Putamen (tissue), 1 donor: Measurements from ENCODE around the gene FLNA.

Experiments
- DNase-seq: peaks from one replicate; pipeline ENCODE4 v3.0.0-alpha.2; 2016; ENCODE audit warnings: low spot score

The FLNA gene

GRCh38 chrX:154378059-154378798, 3.8 kb upstream of the FLNA start:
- no peak for DNase-seq

- no peak for DNase-seq
Measured at GRCh38 chrX:154376774-154377173, 2.3 kb upstream of the FLNA start.

- DNase-seq, result no peak
Measured at GRCh38 chrX:154375156-154375504, 696 bp upstream of the FLNA start.

DNA sequence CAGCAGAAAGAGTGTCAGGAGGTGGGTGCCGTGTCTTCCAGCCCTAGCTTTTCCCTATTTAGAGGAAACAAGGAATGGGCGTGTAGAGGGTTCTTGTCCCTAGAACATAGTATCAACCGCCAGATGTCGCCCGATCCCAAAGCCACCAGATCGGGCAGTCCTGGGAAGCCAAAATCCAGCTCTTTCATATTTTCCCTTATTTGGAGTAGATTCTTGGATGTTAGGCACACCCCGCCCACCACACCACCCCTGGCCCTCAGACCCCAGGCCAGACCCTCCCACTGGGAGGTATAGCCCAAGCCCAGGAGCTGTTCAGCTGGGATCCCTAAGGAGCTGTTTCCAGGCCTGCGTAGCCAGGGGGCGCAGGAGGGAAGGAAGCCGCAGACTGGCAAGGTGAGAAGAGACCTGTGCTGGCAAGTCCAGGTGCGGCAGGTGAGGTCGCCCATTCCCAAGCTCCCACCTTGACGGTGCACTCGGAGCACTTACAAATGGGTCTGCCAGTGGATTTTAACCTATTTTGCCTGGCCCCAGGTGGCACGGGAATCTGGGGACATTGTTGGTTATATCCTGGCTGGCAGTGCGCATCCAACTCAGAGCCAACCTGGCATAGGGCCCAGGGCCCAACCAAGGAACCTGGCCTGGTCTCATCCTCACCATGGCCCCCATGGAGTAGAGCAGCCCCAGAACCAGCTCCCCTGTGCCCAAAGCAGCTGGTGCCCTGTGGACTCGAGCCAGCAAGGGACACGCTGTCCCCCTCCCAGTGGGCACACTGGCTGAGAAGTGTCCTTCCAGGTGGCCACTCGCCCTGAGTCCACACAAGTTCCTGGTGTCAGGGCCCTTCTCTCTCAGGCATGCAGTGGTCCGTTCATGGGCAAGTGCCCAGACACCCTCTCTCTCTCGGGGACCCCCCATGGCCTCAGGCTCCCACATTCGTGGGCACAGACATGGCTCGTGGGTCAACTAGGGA, 811 bp downstream of the FLNA start:
- no peak for DNase-seq

DNA sequence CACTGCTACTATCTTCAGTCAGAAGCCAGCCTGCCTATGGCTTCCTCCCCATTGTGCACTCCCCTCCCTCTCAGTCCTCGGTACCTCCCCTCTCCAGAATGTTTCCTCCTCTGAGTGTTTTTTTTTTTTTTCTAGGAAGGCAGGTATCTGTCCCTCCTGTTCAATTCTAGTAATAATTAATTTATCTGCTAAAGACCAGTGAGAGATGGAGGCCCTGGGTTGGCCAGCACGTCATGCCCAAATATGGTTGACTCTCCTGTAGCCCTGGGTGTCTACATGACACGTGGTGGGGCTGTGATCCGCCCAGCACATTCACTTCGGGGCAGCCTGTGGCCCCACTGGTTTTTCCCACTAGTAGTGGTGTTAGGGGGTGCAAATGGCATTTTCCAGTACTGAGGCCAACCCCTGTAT, 1.8 kb downstream of the FLNA start:
- DNase-seq, result no peak

- DNase-seq, result no peak
Measured at GRCh38 chrX:154371789-154372300, 2.6 kb downstream of the FLNA start.

DNA sequence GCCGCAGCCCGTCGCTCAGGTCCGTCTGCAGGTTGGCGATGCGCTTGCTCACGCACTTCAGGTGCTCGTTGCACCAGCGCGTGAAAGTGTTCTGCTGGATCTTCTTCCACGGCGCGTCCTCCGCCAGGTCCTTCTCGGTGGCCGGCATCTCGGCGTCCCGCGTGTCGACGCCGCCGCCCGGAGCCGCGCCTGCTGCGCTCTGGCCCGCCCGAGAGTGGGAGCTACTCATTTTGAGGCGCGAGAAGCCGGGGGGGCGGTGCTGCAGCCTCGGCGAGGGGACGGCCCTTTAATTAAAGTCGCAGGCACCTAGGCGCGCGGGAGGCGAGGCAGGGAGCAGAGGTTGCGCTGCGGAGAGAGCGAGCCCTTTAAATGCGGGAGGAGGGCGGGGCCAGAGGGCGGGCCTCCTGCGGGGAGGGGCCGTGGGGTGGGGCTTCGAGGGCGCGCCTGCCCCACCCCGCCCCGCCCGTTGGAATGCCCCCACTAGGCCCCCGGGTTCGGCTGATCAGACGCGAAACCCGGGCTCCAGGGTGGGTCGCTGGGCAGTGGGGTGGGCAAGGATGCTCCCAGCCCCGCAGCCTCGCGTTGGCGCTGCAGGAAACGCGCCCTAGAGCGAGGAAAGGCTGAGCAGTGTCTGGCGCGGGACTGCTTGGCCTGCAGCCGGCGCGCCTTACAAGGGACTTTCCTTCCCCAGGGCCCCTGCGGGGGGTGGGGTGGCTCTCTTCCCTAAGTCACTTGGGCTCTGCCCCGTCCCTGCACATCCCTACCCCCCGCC, 3.2 kb downstream of the FLNA start:
- DNase-seq, result peak; percentile 90

GRCh38 chrX:154370300-154371016, 4.0 kb downstream of the FLNA start:
- no peak for DNase-seq

- DNase-seq, result peak; percentile 67
Measured at GRCh38 chrX:154369449-154370299, 4.8 kb downstream of the FLNA start.

GRCh38 chrX:154368630-154369448, 5.6 kb downstream of the FLNA start:
- DNase-seq, result no peak

GRCh38 chrX:154367474-154368308, 6.7 kb downstream of the FLNA start:
- no peak for DNase-seq

DNA sequence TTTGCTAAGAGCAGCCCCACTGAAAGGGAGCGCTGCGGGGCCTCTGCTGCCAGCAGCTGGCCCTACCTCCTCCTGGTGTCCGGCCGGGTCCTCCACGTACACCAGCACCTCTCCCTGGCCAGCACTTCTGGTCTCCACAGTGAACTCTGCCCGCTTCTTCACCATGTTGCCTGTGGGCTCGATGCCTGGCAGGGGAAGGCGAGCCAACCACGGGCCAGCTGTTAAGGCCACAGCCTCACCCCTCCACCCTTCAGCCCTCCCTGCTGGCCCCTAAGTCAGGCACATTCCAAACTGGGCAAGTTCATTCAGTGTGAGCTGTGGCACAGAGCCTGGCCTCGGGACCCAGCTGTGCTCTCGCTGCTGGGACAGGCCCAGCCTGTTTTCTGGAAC, 7.8 kb downstream of the FLNA start:
- no peak for DNase-seq

DNA sequence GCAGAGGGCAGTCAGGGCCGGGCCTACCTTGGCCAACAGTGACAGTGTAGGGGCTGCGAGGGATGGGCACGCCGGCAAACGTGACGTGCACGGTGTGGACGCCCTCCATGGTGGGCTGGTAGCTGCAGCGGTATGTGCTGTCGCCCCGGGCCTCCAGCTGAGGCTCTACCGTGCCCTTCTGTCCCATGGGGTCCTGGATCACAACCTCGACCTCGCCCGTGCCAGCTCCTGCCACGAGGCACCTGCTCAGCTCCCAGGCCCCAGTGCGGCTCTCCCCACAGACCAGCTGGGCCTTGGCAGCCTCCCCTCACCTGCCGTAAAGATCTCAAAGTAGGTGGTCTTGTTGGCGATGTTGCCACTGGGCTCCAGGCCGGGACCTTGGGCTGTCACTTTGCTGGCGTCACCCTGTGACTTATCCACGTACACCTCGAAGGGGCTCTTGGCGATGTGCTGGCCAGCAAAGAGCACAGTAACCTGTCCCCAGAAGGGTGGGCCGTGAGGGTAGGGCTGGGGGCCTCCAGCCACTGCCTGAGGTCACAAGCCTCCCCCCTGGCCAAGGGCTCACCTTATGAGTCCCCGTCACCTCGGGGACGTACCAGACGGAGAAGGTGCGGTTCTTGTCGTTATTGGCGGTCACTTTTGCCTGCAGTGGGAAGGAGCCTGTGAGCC, 8.3 kb downstream of the FLNA start:
- no peak for DNase-seq

DNA sequence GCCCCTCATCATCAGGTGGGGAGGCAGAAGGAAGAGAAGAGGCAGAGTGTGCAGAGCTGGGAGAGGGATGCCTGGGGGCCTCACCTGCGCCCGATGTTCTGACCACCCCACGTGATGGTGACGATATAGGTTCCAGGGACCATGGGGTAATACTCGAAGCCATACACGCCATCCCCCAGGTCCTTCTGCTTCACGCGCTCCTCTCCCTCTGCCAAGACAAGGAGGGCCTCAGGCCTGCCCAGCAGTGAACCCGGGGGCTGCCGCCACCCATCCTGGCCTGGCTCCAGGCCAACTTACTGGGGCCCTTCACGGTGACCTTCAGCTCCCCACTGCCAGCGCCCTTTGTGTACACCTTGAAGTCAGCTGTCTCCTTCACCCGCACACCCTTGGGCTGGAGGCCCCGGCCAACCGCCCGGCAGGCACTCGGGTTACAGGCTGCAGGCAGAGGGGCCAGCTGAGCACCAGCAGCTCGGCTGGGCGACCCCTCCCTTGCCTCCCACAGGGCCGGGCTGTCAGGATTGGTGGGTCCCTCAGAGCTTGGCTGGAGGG, 9.3 kb downstream of the FLNA start:
- DNase-seq, result no peak

DNA sequence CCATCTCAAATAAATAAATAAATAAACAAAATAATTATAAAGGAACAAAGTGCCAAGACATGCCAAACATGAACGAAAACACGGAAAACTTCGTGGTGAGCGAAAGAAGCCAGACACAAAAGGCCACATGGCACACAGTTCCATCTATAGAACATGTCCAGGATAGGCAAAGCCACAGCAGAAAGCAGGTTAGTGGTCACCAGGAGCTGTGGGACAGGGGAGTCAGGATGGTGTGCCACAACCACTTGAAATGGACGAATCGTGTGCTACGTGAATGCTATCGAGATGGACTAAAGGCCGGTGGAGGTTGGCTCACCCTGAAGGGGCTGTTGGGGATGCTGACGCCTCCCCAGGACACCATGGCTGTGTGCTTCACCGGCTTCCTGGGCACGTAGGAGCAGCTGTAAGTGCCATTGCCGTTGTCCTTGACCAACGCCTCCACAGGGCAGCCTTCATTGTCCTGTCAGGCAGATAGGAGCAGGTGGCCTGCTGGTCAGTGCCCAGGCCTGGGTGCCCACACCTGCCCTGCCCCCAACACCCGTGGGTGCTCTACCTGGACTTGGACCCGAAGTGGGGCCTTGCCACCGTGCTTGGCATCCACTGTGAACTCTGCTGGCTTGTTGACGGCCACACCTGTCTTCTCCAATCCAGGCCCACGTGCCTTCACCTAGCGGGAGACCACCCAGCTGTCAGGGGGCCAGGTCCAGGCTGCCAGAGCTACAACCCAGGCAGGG, 10.6 kb downstream of the FLNA start:
- no peak for DNase-seq

- DNase-seq, result no peak
Measured at GRCh38 chrX:154362085-154362742, 12.2 kb downstream of the FLNA start.
